Large intestine (tissue), 3 donors: Measurements from ENCODE around the gene GTPBP1. TPM values are rescaled to one million over a fixed set of nuclear protein-coding genes. Genes with fewer than 3 reads are reported as not detected.

ENCODE experiments used
- DNase-seq, 2 donors: peaks; one replicate each; pipeline versions ENCODE4 v3.0.0 to v3.0.0-alpha.2; 2013
- H3K27ac ChIP-seq: one replicate; pipeline ENCODE4 v1.5.1; 2013; ENCODE audit warnings: low read length
- H3K27me3 ChIP-seq: 2 replicates; pipeline ENCODE4 v1.6.1; 2013; ENCODE audit warnings: low read length; ENCODE audit not compliant: control insufficient read depth, insufficient read depth
- H3K36me3 ChIP-seq: 2 replicates; pipeline ENCODE4 v1.6.1; 2013; ENCODE audit warnings: low read length; ENCODE audit not compliant: control insufficient read depth, insufficient read depth
- H3K4me1 ChIP-seq: one replicate; pipeline ENCODE4 v1.6.1; 2013; ENCODE audit warnings: low read length; ENCODE audit not compliant: control insufficient read depth, insufficient read depth
- H3K4me3 ChIP-seq: one replicate; pipeline ENCODE4 v1.5.1; 2013; ENCODE audit warnings: low read length
- H3K9me3 ChIP-seq: one replicate; pipeline ENCODE4 v1.6.1; 2013; ENCODE audit warnings: mild to moderate bottlenecking, low read depth, low read length, moderate library complexity; ENCODE audit not compliant: control insufficient read depth
- WGBS: methylation state at CpG from one replicate; pipeline ENCODE4 v1.1.5; 2013; ENCODE audit warnings: low lambda C conversion rate; ENCODE audit not compliant: insufficient coverage; 5-methylcytosine and 5-hydroxymethylcytosine counted together
- polyA plus RNA-seq: library from polyadenylated mRNA; unstranded; fragments of 120-200 nt; gene quantifications from one replicate; pipeline ENCODE4 v1.2.1, GENCODE V29; 2013

GTPBP1 gene
- polyA plus RNA-seq, 1 donor, result 57.4 TPM

DNA sequence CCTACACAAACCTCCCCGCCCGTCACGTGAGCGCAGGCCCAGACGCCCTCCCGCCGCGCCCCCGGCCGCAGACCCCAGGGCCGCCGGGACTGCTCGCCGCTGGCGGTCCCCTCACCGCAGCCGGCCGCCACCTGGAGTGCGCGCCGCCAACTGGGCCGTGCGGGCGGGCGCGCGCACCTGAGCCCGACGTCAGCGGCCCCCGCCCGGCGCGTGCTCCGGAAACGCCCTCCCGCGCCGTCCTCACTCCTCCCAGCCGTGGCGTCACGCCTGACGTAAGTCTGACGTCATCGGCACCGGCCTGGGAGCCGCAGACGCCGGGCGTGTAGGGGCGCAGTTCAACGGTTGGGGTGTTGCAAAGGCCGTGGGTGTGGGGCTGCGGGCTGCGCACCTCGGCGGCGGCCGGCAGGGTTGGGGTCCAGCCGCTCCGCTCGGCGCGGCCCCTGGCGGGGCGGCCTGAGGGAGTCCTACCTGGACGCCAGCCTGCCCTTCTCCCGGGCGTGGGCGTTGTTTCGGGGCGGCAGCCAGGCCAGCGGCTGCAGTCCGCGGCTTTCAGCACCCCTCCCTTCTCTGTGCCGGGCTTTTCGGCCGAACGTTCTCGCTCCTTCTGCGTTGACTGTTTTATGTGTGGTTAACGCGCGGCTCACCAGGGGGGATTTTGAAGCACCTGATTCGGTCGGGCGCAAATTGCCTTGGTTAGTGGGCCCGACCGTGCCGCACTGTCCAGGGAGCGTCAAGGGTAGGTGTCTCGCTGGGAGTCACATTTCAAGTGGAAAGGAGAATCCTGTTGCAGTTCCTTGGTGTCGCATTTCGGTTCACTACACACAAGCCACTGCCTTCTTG is 4.7 kb upstream of the GTPBP1 start, which contains the start of gene JOSD1:
Gene JOSD1, minus strand, starts transcription at position 155 of the 840 bp plus-strand sequence. CDS start 956 bp downstream, outside the sequence.
- DNase-seq, result peak; percentile 96 to 98
- Histone ChIP-seq H3K36me3 (no peaks in the 10 kb centered on the region), H3K27ac (peak within 1 kb of the TSS; percentile 95), H3K4me1 (peaks cover 25% of the 10 kb centered on the region), H3K27me3 (no peaks in the 10 kb centered on the region), H3K4me3 (peak within 1 kb of the TSS; percentile 77), H3K9me3 (no peaks in the 10 kb centered on the region)
- WGBS, result no CpG with 5 or more reads among the region's 94 CpGs

DNA sequence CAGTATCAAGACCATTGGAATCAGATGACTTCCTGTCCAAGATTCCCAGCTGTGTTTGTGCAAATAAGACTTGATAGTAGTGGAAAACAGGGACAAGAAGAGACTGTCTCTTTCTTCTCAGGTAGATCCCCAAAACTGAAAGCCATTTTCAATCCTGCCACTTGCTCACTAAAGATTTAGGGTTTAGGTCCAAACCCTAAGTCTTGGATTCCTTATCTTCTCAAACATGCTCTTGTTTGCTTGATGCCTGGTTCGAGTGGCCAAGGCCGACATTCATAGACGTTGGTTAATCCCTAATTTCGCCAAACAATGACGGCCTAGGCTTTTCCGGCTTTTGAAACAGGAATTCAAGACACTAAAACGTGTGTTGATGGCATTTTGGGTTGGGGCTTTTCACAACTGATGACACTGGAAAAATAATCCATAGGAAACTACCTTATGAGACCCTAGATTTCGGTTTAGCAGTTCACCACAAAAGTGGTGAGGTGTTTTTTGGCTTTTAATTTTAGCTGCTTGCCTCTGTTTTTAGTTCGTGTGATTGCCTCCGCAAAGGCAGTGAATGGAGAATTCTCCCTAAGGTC is 1.0 kb upstream of the GTPBP1 start:
- DNase-seq, result peak in 1 of 2 donors; percentile 39

DNA sequence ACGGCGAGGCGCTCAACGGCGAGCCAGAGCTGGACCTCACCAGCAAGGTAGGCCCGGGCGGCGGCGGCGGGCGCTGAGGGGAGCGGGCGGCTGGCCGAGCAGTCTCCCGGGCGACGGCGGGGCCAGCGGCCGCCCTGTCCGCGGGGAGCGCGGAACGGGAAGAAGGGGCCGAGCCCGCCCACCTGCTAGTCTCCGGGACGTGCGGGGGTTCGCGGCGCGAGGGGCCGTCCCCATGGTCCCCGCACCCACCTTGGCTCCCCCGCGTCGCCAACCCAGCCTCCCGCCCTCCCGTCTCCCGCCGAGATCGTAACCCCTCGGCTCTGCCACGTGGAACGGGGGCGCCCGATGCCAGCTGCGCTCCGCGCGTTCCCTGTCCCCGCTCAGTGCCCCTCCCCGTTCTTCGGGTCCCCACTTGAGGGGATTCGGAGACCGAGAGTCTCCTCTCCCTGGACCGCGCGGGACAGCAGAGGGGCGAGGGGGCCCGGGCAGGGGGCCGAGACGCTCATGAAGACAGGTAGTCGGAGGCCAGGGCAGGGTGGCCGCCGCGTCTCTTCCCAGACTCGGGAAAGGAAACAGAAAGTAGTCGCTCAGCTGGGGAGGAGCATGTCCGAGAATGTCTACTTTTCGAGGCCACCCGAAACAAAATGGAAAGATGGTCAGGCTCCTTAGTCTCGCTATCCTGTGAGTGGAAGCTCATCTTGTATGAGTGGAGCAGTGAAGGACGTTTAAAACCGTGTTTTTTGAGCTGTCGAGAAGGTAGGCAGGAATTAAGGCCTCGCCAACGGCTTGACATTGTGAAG is 557 bp downstream of the GTPBP1 start:
- WGBS, result no CpG with 5 or more reads among the region's 80 CpGs
- Histone ChIP-seq H3K4me1 (peaks cover 23% of the 10 kb centered on the region), H3K27me3 (no peaks in the 10 kb centered on the region), H3K4me3 (peak overlapping the region; percentile 95), H3K27ac (peak overlapping the region; percentile 96), H3K36me3 (peaks cover 12% of the 10 kb centered on the region), H3K9me3 (no peaks in the 10 kb centered on the region)
- peak in 1 of 2 donors; percentile 76 for DNase-seq

More for the DNA sequence above, 1.0 kb upstream of the GTPBP1 start:
- Histone ChIP-seq H3K9me3 (no peaks in the 10 kb centered on the region), H3K36me3 (peaks cover 6% of the 10 kb centered on the region), H3K4me1 (peaks cover 23% of the 10 kb centered on the region), H3K27ac (peak overlapping the region; percentile 83), H3K4me3 (peak overlapping the region; percentile 28), H3K27me3 (no peaks in the 10 kb centered on the region)
- WGBS, result 20% methylated on average over 1 of the region's 10 CpGs

DNA sequence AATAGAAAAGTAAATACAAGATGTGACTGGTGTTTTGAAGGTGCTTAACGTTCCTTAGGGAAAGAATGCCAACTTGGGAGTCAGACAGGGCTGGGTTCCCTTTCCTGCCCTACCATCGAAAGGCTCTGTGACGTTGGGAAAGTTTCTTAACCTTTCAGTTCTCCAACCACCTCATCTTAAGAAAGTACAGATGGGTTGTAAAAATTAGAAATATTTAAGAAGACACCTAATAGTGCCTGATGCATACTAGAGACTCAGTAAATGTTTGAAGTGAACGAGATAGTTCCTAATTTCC is 1.1 kb downstream of the GTPBP1 start:
- no CpG with 5 or more reads among the region's 4 CpGs for WGBS
- Histone ChIP-seq H3K4me1 (peaks cover 20% of the 10 kb centered on the region), H3K27ac (peak overlapping the region; percentile 96), H3K27me3 (no peaks in the 10 kb centered on the region), H3K36me3 (peaks cover 15% of the 10 kb centered on the region), H3K4me3 (peak overlapping the region; percentile 95), H3K9me3 (no peaks in the 10 kb centered on the region)
- no peak for DNase-seq

DNA sequence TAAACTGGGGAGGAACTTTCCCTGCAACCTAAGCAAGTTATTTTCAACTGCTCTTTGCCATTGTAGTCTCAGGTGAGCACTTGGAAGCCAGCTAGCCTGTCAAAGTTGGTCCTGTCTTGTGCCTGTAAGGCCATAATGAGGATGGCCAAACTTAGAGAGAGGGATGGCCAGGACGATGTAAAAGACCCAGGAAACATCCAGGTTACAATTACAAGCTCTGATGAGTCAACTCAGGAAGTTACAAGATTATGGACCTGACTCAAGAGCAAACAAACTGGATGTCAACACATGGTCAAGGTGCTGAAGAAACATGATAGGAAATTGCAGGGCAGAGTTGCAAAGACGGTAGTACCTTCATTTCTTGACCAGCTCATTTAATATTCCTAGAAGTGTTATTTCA is 1.6 kb downstream of the GTPBP1 start:
- H3K27me3 ChIP-seq, result no peaks in the 10 kb centered on the region
- peaks cover 19% of the 10 kb centered on the region for H3K36me3 ChIP-seq
- peaks cover 20% of the 10 kb centered on the region for H3K4me1 ChIP-seq
- H3K27ac ChIP-seq, result peak overlapping the region; percentile 96
- peak overlapping the region; percentile 95 for H3K4me3 ChIP-seq
- DNase-seq, result peak; percentile 73 to 87
- WGBS, result no CpG with 5 or more reads among the region's 2 CpGs
- H3K9me3 ChIP-seq, result no peaks in the 10 kb centered on the region

DNA sequence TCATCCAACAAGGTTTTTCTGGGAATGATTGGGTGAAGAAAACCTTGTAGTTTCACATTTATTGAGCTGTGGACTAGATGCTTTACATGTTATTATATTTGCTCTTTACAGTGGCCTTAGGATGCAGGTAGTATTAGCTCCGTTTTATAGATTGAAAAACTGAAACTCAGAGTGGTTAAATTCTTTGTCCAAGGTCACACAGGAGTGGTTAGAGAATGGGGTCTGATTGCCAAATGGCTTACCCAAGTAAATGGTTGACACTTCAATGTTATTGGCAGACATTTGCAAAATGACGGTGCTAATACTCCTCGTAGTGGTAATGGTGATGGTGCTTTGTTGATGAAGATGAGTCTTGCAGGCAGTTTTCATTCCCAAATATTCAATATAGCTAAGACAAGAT is 2.2 kb downstream of the GTPBP1 start:
- Histone ChIP-seq H3K4me3 (peak overlapping the region; percentile 95), H3K36me3 (peaks cover 23% of the 10 kb centered on the region), H3K27ac (peak overlapping the region; percentile 96), H3K4me1 (peaks cover 20% of the 10 kb centered on the region), H3K27me3 (no peaks in the 10 kb centered on the region), H3K9me3 (no peaks in the 10 kb centered on the region)
- WGBS, result no CpG with 5 or more reads among the region's 3 CpGs
- DNase-seq, result no peak

DNA sequence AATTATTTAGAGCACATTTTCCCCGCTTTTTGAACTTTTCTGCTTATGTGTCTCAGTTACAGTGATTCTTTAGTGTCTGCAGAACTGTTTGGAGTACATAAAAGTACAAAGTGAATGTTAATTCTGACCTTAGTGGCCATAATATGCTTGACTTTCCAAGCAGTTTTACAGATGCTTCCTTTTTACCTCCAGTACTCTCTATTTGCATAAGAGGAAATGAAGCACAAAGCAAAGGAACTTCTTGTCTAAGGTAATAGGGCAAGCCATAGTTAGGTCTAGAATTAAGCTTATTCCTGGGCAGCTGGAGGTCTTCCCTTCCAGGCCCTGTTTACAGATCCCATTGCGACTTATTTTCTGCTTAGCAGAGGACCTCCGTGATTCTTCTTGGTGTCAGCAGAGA is 3.6 kb downstream of the GTPBP1 start:
- H3K9me3 ChIP-seq, result no peaks in the 10 kb centered on the region
- no peak for DNase-seq
- H3K27me3 ChIP-seq, result no peaks in the 10 kb centered on the region
- no peak overlapping the region for H3K4me3 ChIP-seq
- H3K27ac ChIP-seq, result no peak overlapping the region
- H3K36me3 ChIP-seq, result peaks cover 26% of the 10 kb centered on the region
- peaks cover 20% of the 10 kb centered on the region for H3K4me1 ChIP-seq
- 90% methylated on average over 2 of the region's 3 CpGs for WGBS

DNA sequence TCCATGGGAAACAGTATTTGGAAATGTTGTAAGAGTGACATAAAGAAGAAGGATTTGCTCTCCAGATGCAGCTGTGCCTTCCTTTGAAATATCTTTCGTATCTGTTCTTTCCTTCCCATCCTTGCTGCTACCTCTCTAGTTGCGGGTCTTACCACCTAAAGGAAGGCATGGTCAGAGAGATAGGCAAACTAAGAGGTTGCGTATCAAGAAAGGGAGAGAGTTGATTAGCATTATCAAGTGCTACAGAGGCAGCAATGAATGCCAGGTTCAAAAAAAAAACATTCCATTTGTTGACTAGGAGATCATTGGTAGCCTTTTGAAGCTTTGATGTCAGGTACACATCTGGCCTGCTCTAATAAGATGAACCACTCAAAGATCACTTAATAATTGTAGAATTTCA is 4.6 kb downstream of the GTPBP1 start:
- peaks cover 12% of the 10 kb centered on the region for H3K4me1 ChIP-seq
- H3K36me3 ChIP-seq, result peaks cover 30% of the 10 kb centered on the region
- H3K4me3 ChIP-seq, result no peak overlapping the region
- no peak for DNase-seq
- no peak overlapping the region for H3K27ac ChIP-seq
- H3K27me3 ChIP-seq, result no peaks in the 10 kb centered on the region
- 100% methylated on average over 1 of the region's 3 CpGs for WGBS
- H3K9me3 ChIP-seq, result no peaks in the 10 kb centered on the region

DNA sequence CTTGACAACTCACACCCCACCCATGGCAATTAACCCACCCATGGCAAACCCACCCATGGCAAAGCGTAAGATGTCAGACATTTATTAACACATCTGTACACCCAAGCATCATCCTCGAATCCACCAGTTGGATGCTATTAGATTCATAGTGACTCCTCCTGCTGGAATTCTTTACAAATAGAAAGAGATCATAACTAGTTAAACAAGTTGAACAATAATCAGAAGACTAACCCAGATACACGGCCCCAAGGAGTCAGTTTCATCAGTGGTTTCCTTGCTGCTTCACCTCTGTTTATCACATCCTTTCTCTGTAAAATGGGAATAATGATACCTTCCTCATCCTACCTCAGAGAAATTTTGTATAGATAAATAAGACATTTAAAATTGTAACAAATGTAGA is 5.1 kb downstream of the GTPBP1 start:
- Histone ChIP-seq H3K27ac (no peak overlapping the region), H3K4me1 (peaks cover 12% of the 10 kb centered on the region), H3K4me3 (no peak overlapping the region), H3K9me3 (no peaks in the 10 kb centered on the region), H3K27me3 (no peaks in the 10 kb centered on the region), H3K36me3 (peaks cover 35% of the 10 kb centered on the region)
- WGBS, result no CpG with 5 or more reads among the region's 3 CpGs
- DNase-seq, result no peak

DNA sequence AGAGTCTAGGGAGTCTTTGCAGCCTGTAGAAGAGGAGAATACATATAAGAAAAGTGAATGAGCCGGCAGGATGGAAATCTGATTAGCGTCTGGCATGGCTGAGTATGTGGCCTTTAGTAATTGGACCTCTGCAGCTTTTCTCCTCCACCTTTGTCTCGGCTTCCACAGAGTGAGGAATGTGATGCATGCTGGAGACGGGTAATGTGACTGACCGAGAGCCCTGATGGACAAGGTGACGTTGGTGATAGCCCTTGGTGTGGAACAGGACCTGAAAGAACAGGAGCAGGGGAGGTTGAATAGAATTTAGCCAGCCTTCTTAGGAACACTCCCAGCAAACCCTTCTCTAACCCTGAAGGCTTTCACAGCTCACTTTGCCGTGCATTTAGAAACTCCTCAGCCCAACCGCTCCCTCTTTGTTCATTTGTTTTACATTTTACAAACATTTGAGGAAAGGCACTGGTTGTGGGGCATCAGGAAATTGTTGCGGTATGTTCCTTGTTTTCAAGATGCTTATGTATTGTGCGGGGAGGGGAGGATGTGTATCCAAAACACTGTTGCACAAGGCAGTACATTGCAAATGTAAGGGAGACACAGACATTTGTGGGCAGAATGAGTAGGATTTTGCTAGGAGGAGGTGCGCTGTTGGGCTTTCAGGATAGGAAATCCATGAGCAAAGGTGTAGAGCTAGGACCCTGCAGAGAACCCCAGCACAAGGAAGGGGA is 6.9 kb downstream of the GTPBP1 start:
- H3K27me3 ChIP-seq, result no peaks in the 10 kb centered on the region
- H3K4me1 ChIP-seq, result peaks cover 8% of the 10 kb centered on the region
- H3K9me3 ChIP-seq, result no peaks in the 10 kb centered on the region
- no peak overlapping the region for H3K4me3 ChIP-seq
- DNase-seq, result no peak
- H3K27ac ChIP-seq, result no peak overlapping the region
- peaks cover 53% of the 10 kb centered on the region for H3K36me3 ChIP-seq
- WGBS, result 43% methylated on average over 1 of the region's 11 CpGs
